Breast epithelium (tissue), 3 donors: ENCODE measurements around the gene KRT74.

ENCODE experiments used
- POLR2A ChIP-seq: fragments of 450-650 bp; IDR thresholded peaks from one replicate; pipeline ENCODE4 v1.6.1; 2016; ENCODE audit warnings: antibody characterized with exemption, mild to moderate bottlenecking, moderate library complexity
- POLR2AphosphoS5 ChIP-seq, 3 donors: sonication (generic); formaldehyde crosslinking; IDR thresholded peaks; one replicate each; pipeline ENCODE4 v1.6.1; 2017; ENCODE audit warnings: antibody characterized with exemption in 3 of 3

- TF ChIP-seq POLR2A = no peak
- TF ChIP-seq POLR2AphosphoS5 (IDR thresholded peaks at IDR 0.05) = no peak
Measured at GRCh38 chr12:52607314-52607713, 33.7 kb upstream of the KRT74 start.
